Measurements from ENCODE around the gene ANXA2.

ANXA2 gene

DNA sequence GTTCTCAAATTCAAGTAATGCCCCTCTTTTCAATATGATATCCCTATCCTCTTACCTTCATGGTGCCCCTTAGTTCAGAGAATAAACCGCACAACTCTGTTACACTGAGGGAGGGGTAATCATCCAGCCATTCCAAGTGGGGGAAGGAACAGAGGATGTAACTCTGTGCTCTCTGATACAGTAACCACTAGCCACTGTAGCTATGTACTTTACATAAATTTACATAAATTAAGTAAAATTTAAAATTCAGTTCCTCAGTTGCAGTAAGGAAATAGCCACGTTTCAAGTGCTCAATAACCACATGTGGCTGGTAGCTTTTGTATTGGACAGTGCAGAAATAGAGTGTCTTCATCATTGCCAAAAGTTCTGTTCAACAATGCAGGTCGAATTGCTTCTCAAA, 90.8 kb downstream of the ANXA2 start:
- DNase-seq (ENCODE audit: low read depth in 1 of 2, low spot score in 1 of 2) = no peak

DNA sequence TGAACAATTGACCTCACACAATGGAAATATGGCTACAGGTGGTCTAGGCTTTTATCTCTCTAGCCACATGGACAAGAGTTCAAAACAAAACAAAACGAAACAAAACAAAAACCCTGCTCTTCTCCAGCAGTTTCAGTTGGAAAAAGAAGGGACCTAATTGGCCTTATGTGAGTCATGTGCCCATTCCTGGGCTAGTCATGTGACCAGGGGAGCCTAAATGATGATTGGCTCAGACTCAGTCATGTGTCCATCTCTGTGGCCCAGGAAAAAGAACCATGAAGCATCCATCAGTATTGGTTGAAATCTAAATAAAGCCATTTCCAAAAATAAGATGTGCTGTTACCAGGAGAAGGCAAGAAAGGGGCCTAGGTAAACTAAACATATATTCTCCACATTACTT, 96.8 kb downstream of the ANXA2 start:
- no peak for DNase-seq (ENCODE audit: low read depth in 1 of 2, low spot score in 1 of 2)

DNA sequence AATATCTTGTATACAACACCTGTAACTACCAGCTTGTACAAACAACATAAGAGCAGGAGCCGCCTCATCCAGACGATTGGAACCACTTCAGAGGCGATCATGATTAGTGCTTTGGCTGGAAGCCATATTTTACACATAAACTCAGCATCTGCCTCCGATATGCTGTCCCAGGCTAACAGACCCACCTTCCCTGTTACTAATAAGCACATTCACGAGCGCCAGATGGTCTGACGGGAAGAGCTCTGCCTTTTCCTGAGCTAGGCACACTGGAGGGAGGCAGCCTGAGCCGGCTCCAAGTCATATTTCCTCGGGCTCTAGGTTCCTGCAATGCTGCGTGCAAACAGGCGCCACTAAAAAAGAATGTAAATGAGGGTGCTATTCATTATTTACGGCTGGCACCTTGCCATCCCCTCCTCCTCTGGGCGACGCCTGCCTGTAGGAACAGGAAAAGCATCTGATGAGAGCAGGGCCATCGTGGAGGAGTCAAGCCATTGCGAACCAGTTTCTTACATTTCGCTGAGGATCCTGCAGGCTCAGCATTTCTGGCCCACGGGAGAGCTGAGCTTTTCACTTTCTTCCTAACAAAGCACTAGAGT, 98.2 kb downstream of the ANXA2 start:
- no peak for DNase-seq (ENCODE audit: low read depth in 1 of 2, low spot score in 1 of 2)
